HT1080 (cell line): ENCODE results near the gene HERC6. TPM values are rescaled to one million over a fixed set of nuclear protein-coding genes. Genes with fewer than 3 reads are reported as not detected.

Source experiments
- small RNA-seq: library from RNA; depleted of rRNA; stranded (forward); fragments of <200 nt; gene quantifications from one replicate; pipeline ENCODE3, GENCODE V24; 2014
- total RNA-seq: library from RNA; depleted of rRNA; stranded (reverse); fragments of >200 nt; shearing (Covaris generic); gene quantifications from 2 replicates; pipeline ENCODE4 v1.2.3, GENCODE V29; 2014; rRNA removed

Gene HERC6
- total RNA-seq, 1 experiment from 2014 or later = 7.3 TPM

Small RNA genes within 50 kb of the gene (small RNA-seq; reads per million reads assigned to genes)
- not detected for gene RF00019

Other genes starting within 250 kb of the HERC6 start
- 3.1 and 3.8 TPM in 2 replicates for gene ABCG2, start 220.2 kb upstream of the HERC6 start, total RNA-seq
- gene PPM1K, start 94.3 kb upstream of the HERC6 start, total RNA-seq = 5.0 and 7.6 TPM in 2 replicates
- gene HERC5, start 78.3 kb downstream of the HERC6 start, total RNA-seq = 0.20 and 0.95 TPM in 2 replicates
- gene PYURF, start 144.9 kb downstream of the HERC6 start, total RNA-seq = 136 and 171 TPM in 2 replicates
- 4.6 and 10.3 TPM in 2 replicates for gene HERC3, start 213.6 kb downstream of the HERC6 start, total RNA-seq